NCI-H82 (cell line): ENCODE results near the gene TMEM238.
A peak's percentile ranks its signal among the peaks of the same experiment; 100 is the strongest.

Experiments used
- DNase-seq: peaks from one replicate; lab custom pipeline; 2025; lab: John Stamatoyannopoulos, UW

The TMEM238 gene

DNA sequence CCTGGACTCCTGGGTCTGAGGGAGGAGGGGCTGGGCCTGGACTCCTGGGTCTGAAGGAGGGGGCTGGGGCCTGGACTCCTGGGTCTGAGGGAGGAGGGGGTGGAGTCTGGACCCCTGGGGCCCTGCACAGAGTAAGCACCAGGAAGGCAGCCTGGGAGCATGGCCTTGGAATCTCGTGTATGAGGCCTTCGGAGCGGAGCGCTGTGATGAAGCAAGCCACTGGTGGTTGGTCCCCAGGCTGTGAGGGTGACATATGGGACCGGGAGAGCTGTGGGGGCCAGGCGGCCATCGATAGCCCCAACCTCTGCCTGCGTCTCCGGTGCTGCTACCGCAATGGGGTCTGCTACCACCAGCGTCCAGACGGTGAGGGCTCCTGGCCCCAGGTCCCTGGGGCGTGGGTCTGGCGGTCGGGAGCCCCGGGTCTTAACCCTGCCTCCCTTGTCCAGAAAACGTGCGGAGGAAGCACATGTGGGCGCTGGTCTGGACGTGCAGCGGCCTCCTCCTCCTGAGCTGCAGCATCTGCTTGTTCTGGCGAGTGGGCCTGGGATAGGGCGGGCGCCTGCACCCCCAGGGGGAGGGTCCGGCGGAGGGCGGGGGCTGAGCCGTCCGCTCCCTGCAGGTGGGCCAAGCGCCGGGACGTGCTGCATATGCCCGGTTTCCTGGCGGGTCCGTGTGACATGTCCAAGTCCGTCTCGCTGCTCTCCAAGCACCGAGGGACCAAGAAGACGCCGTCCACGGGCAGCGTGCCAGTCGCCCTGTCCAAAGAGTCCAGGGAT lies 6.5 kb downstream of the TMEM238 start:
- peak; percentile 56 for DNase-seq

DNA sequence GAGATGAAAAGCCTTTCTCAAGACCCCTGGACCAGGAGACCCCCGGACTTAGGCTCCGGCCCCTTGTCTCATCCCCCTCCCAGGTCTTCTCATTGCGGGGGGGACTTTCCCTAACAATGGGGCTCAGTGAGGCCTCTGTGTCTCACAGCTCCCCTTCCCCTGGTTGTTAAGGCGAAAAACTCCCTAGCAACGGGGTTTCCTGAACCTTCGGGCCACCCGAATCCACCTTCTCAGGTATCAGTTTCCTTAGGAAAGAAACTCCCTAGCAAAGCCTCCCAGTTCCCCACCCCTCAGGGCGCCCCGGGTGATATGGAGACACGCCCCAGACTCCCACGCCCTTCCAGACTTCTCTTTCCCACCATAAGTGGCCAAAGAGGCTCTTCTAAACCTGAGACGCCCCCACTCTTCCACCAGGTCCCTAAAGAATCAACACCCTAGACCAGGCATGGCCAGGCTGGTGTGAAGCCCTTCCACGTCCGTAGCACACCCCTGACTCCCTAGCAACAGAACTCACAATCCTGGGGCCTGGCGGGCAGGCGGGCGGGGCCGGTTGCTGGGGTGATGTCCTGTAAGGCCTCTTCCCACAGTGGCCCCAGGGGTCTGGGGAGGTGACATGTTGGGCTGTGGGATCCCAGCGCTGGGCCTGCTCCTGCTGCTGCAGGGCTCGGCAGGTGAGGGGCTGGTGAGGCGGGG lies 7.7 kb downstream of the TMEM238 start, which contains the start of gene TMEM190:
Gene TMEM190, plus strand, starts transcription at position 586 of the 693 bp plus-strand sequence. Its CDS starts 28 bp downstream, at position 614.
- DNase-seq, result no peak

DNA sequence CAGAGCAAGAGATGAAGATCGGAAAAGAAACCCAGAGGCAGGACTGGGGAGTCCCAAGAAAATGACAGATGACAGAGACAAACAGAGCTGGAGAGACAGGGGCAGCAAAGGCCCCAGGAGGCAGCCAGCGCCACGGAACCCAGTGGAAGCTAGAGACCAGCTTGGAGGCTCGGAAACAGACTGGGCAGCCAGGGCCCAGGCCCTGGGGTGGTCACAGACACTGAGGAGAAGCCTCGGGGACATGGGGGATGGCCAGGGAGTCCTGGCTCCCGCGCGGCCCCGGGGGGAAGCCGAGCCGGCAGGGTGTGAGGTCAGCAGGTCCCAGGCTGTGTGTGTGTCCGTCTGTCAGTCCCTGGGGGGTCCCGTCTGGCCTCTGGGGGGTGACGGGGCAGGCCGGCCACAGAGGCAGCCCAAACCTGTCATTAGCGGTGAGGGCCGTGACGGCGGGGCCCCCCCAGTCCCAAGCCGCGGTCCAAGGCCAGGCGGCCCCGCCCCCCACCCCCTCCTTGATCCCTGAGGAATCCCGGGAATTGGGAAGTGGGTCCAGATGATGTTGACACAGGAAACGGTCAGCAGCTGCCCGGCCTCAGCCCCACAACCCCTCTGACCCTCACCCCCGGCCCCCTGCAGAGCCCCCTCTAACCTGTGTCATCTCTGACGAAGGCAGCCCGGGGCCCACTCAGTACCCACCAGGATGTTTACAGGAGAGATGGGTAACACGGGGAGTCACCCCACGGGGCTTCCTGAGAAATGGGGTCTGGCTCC lies 9.9 kb downstream of the TMEM238 start:
- no peak for DNase-seq

DNA sequence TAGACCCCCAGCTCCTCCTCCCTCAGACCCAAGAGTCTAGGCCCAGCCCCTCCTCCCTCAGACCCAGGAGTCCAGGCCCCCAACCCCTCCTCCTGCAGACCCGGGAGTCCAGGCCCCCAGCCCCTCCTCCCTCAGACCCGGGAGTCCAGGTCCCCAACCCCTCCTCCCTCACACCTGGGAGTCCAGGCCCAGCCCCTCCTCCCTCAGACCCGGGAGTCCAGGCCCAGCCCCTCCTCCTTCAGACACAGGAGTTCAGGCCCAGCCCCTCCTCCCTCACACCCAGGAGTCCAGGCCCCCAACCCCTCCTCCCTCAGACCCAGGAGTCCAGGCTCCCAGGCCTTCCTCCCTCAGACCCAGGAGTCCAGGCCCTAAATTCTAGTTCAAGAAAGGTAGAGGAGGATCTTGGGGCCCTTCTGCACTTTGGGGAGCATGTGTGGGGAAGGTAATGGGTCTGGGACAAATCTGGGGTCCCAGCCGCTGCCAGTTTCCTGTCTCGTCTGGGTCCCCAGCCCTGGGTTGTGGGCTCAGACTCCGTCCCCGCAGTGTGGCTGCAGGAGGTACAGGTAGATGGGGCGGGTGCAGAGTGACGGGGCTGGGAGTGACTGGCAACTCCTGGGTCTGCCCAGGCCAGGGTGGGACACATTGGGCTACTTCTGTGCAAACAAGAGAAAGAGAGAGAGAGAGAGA lies 10.6 kb downstream of the TMEM238 start:
- no peak for DNase-seq

DNA sequence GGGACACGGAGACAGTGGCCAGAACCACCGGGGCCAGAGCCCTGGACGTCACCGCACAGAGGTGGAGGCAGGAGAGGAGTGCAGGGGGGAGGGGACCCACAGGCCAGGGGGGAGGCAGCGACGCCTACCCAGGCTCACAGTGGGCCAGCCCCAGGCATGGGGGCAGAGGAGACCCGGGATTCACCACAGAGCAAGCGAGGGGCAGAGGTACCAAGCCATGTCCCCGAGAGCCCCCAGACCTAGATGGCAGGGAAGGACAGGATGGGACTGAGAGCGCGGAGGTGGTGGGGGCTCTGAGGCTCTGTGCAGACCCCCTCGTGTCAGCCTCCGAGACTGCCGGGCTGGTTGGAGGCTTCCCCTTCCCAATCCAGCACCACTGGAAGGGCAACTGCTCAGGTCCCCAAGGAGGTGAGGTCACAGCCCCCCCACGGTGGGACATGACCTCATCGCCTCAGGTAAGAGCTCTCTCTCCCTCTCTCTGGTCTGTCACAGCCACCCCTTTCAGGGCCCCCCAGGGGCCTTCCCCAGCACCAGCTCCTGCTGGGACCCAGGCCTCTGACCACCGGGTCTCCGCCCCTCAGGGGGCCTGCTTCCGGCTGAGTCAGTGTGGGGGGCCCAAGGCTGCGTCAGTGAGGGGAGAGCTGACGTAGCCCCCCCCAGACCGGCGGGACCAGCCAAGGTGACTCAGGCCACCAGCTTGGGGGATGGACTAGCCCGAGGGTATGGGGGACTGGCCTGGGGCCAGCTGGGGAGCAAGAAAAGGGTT lies 11.6 kb downstream of the TMEM238 start:
- DNase-seq, result no peak

DNA sequence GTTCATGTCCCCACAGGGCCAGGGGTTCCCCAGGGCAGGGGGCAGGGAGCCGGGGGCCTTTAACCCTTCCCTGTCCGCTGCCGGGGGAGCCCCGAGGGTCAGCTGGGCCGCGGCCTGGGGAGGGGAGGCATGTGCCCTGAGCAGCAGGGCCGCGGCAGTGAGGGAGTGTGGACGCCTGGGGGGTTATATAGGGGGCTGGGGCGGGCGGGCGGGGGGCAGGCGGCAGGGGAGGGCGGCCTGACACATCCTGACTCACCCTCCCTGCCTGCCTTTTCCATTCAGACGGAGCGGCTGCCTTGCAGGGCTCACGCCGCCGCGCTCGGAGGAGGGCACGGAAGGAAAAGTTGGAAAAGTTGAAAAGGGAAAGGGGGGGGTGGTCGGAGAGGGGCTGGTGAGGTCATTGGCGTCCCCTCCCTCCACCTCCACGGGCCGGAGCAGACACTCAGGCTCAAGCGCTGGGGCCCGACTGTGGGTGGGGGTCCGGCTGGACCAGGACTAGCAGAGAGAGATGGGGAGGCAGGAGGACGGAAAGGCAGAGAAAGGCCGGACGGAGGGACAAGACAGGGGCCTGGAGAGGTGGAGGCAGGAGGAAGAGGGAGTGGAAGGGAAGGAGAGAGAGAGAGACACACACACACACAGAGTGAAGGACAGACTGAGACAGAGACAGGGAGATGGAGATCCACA lies 13.6 kb downstream of the TMEM238 start, which contains the start of gene IL11:
Gene IL11, minus strand, starts transcription at position 159 of the 684 bp plus-strand sequence. Its CDS starts 153 bp downstream, at position 6.
- no peak for DNase-seq

DNA sequence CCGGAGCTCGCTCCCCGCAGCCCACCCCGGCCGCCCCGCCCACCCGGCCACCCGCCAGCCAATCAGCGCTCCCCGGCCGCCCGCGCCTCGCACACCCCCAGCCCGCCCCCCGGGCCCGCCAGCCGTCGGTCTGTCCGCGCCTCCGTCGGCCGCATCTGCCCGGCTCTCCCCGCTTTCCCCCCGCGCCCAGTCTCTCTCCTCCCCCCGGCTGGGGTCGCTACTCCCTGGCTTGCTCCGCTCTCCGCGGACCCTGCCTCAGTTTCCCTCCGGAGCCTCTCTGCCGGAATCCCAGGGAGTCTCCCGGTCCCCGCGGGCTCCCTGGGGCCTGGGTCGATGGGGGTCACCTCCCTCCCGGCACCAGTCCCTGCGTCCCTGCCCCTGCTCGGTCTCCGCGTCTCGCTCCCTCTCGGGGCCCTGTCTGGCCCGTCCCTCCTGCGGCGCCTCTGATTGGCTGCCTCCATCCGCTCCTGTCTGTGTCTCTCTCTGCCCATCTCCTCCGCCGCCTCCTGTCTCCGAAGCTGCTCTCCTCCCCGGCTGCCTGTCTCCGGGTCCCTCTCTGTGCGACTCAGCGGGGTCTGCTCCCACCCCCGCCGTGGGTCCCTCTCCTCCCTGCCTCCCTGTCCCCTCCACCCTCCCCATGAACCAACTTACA lies 14.3 kb downstream of the TMEM238 start:
- DNase-seq, result peak; percentile 82

DNA sequence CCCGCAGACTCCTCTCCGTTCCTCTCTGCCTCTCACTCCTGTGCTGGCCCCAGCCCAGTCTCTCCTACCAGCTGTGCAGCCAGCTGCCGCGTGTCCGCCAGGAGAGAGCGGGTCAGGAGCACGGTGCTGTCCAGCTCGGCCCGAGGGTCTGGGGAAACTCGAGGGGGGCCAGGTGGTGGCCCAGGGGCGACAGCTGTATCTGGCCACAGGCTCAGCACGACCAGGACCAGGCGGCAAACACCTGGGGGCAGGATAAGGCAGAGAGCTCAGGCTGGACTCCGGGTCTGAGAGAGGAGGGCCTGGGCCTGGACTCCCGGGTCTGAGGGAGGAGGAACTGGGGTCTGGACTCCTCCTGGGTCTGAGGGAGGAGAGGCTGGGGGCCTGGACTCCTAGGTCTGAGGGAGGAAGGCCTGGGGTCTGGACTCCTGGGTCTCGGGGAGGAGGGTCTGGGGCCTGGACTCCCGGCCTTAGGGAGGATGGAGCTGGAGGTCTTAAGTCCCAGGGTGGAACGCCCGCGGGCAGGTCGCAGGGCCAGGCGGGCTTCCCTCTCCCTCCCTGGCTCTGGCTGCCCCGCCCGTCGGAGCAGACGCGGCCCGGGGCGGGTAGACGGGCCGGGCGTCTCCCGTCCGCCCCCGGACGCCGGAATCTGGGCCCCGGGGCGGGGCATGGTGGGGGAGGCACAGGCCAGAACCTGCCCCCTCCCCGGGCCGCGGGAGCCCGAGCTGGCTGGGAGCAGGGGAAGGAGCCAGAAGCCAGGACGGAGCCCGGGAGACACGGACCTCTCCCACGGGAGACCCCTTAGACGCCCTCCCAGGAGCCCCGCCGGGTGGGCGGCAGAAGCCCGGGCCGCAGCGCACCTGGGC lies 15.2 kb downstream of the TMEM238 start:
- DNase-seq, result peak; percentile 37

DNA sequence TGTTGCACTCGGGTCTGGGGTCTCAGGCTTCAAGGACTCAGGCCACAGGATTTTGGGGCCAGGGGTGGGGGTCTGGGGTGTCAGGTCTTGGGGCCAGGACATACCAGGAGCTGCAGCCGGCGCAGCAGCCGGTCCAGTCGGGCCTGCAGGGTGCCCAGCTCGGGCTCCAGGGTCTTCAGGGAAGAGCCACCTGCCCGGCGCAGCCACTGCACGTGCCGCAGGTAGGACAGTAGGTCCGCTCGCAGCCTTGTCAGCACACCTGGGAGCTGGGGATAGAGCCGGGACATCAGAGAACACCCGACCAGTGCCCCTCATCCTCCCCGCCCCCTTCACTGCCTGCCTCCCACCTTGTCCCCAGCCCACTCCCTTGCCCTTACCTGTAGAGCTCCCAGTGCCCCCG lies 16.0 kb downstream of the TMEM238 start:
- no peak for DNase-seq

DNA sequence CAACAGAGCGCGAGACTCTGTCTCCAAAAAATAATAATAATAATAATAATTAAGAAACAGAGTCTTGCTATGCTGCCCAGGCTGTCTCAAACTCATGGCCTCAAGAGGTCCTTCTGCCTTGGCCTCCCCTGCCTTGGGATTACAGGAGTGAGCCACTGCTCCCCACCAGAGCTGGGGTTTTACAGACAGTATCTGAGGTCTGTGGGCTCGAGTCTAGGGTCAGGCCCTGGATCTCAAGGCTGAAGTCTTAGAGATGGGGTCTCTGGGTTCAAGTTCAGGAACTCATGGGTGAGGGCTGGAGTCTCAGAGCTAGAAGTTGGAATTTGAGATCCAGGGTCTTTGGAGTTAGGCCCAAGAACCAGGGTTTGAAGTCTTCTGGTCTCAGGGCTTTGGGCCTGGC lies 17.3 kb downstream of the TMEM238 start:
- no peak for DNase-seq

DNA sequence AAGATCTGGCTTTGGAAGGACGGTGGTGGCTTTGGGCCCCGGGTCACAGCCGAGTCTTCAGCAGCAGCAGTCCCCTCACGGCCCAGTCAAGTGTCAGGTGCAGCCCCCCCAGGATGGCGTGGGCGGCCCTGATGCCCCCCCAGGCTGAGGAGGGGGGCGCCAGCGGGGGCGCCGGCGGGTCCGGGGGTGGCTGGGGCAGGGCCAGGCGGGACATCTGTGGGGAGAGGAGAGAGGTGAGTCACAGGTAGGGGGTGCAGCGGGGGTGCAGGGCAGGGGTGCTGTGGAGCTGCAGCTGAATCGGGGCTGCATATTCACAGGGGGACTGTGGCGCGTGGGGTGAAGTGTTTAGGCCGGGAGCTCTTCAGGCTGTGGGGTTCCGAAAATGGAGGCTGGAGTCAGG lies 18.1 kb downstream of the TMEM238 start:
- no peak for DNase-seq

DNA sequence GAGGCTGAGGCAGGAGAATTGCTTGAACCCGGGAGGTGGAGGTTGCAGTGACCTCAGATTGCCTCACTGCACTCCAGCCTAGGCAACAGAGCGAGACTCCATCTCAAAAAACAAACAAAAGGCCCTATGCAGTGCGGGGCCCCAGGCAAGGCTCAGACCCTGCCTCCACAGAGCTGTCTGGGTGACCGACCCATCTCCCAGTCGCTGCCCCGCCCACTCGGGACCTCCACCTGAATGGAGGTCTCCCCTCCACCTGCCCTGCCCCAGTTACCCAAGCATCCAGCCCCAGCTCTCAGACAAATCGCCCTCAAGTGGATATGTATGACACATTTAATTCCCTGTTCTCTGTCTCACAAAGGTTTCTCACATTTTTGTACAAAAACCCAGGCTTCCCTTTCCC lies 18.8 kb downstream of the TMEM238 start:
- DNase-seq, result no peak

DNA sequence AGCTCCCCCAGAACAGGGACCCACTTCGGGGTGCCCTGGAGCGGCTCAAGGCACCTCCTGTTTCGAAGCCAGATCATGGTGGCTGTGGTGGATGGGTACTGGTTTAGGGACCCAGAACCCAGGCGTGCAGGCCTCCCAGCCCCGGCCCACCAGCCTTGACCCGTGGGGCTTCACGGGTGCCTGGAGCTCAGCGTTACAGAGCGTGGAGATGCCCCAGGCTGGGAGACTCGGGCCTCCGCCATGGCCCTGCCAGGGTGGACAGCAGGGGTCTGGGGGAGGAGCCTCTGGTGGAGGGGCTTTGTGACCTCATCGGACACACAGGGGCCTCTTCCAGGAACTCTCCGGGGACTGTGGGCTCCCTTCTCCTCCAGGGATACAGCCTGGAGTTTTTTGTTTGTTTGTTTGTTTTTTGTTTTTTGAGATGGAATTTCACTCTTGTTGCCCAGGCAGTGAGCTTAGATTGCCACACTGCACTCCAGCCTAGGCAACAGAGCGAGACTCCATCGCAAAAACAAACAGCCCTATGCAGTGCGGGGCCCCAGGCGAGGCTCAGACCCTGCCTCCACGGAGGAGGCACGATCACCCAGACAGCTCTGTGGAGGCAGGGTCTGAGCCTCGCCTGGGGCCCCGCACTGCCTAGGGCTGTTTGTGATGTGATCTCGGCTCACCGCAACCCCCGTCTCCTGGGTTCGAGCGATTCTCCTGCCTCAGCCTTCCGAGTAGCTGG lies 20.9 kb downstream of the TMEM238 start, which contains the start of gene GARIN5B:
Gene GARIN5B, minus strand, starts transcription at position 271 of the 727 bp plus-strand sequence. Its CDS starts 194 bp downstream, at position 77.
- DNase-seq, result no peak

DNA sequence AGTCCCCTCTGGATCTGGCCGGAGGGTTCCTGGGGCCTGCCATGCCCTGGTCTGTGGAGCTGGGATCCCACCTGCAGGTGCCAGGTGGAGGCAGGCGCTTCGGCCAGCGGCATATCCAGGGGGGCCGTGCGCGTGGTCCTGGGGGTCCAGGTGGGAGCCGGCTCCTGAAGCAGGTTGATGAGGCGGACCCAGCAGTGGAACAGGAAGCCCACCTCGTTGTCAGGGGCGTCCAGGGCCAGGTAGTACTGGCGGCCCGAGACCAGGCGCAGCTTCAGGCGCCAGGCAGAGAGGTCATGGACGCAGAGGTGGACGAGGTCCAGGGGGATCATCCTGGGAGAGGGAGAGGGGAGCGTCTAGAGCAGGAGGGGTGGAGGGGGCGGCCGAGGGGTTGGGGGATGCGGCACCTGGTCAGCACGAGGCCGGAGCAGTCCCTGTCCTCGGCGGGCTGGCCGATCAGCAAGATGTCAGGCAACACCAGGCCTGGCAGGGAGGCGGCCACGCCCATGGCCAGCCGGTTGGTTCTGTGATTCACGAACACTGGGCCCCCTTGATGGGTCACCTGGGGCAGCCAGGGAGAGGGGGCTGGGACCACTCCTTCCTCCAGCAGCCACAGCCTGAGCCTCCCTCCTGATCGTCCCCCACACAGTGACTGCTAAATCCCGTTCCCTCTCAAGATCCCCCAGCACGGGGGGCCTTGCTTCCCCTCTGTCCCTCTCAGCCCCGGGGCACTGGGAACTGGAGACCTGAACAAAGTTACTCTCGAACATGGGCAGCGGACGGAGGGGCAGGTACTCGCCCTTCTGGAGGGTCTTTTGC lies 21.7 kb downstream of the TMEM238 start:
- DNase-seq, result no peak

DNA sequence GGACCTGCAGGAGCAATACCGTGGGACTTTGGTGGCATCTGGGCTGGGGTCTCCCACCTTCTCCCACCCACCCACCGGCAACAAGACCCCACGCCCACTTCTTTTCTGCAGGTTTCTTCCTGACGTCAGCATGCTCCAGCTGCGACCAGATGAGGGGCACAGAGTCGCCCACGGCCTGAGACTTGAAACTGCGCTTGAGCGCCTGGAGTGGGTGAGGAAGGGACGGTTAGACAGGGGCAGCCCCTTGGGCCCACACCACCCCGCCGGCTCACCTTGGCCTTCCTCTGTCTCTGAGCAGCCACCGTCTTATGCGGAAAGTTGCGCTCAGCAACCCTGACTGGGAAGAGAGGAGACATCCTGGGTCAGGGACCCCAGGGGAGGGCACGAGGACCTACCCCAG lies 23.2 kb downstream of the TMEM238 start:
- no peak for DNase-seq

DNA sequence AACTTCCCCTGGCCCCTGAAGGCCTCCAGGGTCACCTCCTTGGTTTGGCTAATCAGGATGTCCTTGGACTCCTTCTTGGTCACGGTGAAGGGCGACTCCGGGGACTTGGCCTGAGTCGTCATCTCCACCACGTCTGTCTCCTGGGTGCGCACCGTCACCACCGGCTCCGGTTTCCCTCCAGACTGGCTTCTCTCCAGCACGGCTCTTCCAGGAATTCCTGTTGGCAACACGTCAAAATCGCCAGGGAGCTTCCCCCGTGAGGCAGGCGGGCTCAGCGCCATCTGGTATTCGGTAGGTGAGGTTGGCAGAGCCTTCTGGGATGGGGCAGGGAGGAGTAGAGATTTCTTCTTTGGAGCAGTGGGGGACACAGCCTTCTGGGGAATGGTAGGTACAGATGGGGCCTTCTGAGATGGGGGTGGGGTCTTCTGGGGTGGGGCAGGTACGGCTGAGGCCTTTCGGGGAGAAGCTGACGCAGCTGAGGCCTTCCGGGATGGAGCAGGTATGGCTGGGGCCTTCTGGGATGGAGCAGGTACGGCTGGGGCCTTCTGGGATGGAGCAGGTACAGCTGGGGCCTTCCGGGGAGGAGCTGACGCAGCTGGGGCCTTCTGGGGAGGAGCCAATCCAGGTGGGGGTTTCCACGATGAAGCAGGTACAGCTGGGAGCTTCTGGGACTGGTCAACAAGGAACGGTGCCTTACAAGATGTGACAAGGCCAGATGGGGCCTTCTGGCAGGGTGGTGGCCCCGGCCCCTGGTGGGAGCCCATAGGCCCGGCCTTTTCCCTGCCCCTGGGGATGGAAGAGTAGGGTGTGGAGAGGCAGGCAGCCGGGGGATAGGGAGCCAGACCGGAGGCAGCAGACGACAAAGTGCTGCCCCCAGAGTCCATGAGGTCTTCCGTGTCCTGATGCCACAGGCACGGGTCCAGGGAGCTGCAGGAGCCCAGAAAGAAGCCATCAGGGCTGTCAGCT lies 24.9 kb downstream of the TMEM238 start:
- no peak for DNase-seq
